HT-29 (cell line): ENCODE measurements around the gene AEBP1. TPM values are rescaled to one million over a fixed set of nuclear protein-coding genes. Genes with fewer than 3 reads are reported as not detected.

Experiments used
- DNase-seq: peaks from one replicate; pipeline ENCODE4 v3.0.0-alpha.2; 2015; ENCODE audit warnings: low spot score
- small RNA-seq: library from RNA; depleted of rRNA; stranded (forward); fragments of <200 nt; gene quantifications from one replicate; pipeline ENCODE3, GENCODE V24; 2014
- total RNA-seq: library from RNA; depleted of rRNA; stranded (reverse); fragments of >200 nt; shearing (Covaris generic); gene quantifications from 2 replicates; pipeline ENCODE4 v1.2.3, GENCODE V29; 2014; rRNA removed

The AEBP1 gene
- total RNA-seq, 1 experiment from 2014 or later = not detected

- no peak for DNase-seq
Measured at GRCh38 chr7:44154703-44155102, 50.6 kb downstream of the AEBP1 start.

GRCh38 chr7:44155191-44156185 lies 51.3 kb downstream of the AEBP1 start:
- DNase-seq = no peak

GRCh38 chr7:44156453-44157010 lies 52.4 kb downstream of the AEBP1 start:
- no peak for DNase-seq

GRCh38 chr7:44157116-44158080 lies 53.3 kb downstream of the AEBP1 start:
- DNase-seq = no peak

GRCh38 chr7:44158096-44158872 lies 54.1 kb downstream of the AEBP1 start:
- DNase-seq = no peak

- DNase-seq = no peak
Measured at GRCh38 chr7:44158873-44159631, 54.9 kb downstream of the AEBP1 start.

GRCh38 chr7:44159824-44160630 lies 55.9 kb downstream of the AEBP1 start:
- no peak for DNase-seq

- no peak for DNase-seq
Measured at GRCh38 chr7:44161371-44161770, 57.2 kb downstream of the AEBP1 start.

- no peak for DNase-seq
Measured at GRCh38 chr7:44162179-44162578, 58.0 kb downstream of the AEBP1 start.

GRCh38 chr7:44162785-44163395 lies 58.7 kb downstream of the AEBP1 start:
- DNase-seq = no peak

- no peak for DNase-seq
Measured at GRCh38 chr7:44163591-44163990, 59.4 kb downstream of the AEBP1 start.

Small RNA genes lying within 50 kb of the gene (small RNA-seq; reads per million reads assigned to genes)
- not detected for gene RNA5SP230

Other genes with a start within 250 kb of the AEBP1 start
- 203 and 235 TPM in 2 replicates for gene MRPS24, start 234.8 kb upstream of the AEBP1 start, total RNA-seq
- 29.3 and 32.9 TPM in 2 replicates for gene URGCP, start 197.7 kb upstream of the AEBP1 start, total RNA-seq
- gene UBE2D4, start 177.9 kb upstream of the AEBP1 start, total RNA-seq = 16.8 and 21.0 TPM in 2 replicates
- gene SPDYE1, start 106.4 kb upstream of the AEBP1 start, total RNA-seq = not detected in 2 replicates
- 184 and 203 TPM in 2 replicates for gene DBNL, start 59.6 kb upstream of the AEBP1 start, total RNA-seq
- 0.56 TPM in 1 of 2 replicates, not detected in the other for gene PGAM2, start 38.8 kb upstream of the AEBP1 start, total RNA-seq
- 20.0 and 22.9 TPM in 2 replicates for gene POLM, start 21.8 kb upstream of the AEBP1 start, total RNA-seq
- gene POLD2, start 19.2 kb downstream of the AEBP1 start, total RNA-seq = 258 and 277 TPM in 2 replicates
- not detected in 2 replicates for gene MYL7, start 37.0 kb downstream of the AEBP1 start, total RNA-seq
- not detected in 2 replicates for gene GCK, start 85.1 kb downstream of the AEBP1 start, total RNA-seq
- gene YKT6, start 96.6 kb downstream of the AEBP1 start, total RNA-seq = 127 and 138 TPM in 2 replicates
- 1.8 and 1.9 TPM in 2 replicates for gene CAMK2B, start 221.2 kb downstream of the AEBP1 start, total RNA-seq